ENCODE results near the gene ADSS2.
"Not testable (repeated sequence)": the region's sequence is repeated elsewhere in the genome, so short reads cannot be mapped to it uniquely, and the experiment has no call there.

ADSS2 gene

GRCh38 chr1:244496186-244496585 lies 44.5 kb upstream of the ADSS2 start:
- Histone ChIP-seq H3K79me1 (ENCODE audit: low read depth, low read length) (no peaks in the 10 kb centered on the region), H2BK5ac (ENCODE audit: low read length) (no peak overlapping the region), H2BK120ac (ENCODE audit: low read depth, low read length) (no peak overlapping the region), H3K9ac (ENCODE audit: low read depth, low read length, poor library complexity) (no peak overlapping the region), H3K4me3 (ENCODE audit: low read length in 2 of 2) (no peak overlapping the region), H3K4me2 (ENCODE audit: insufficient read depth, low read length, poor library complexity, severe bottlenecking) (no peak overlapping the region), H3K14ac (ENCODE audit: low read length) (no peak overlapping the region), H3K23ac (ENCODE audit: low read depth, low read length, poor library complexity) (no peak overlapping the region), H3K4me1 (ENCODE audit: control insufficient read depth in 2 of 2, insufficient read depth in 1 of 2, low read depth in 1 of 2, low read length in 2 of 2) (no peaks in the 10 kb centered on the region), H2BK15ac (ENCODE audit: low read length) (no peak overlapping the region), H4K8ac (ENCODE audit: low read depth, low read length) (no peak overlapping the region), H3K4ac (ENCODE audit: low read length) (no peak overlapping the region), H3K27ac (replicated peaks; ENCODE audit: low read length) (no peak overlapping the region), H3K18ac (ENCODE audit: low read length) (no peak overlapping the region), H2AK5ac (ENCODE audit: low read depth, low read length) (no peak overlapping the region), H3K9me3 (replicated peaks in 1 of 2; ENCODE audit: control insufficient read depth in 2 of 2, insufficient read depth in 1 of 2, low read depth in 1 of 2, low read length in 2 of 2) (no peaks in the 10 kb centered on the region), H3K27me3 (ENCODE audit: control insufficient read depth in 3 of 3, insufficient read depth in 3 of 3, low read depth in 1 of 3, low read length in 3 of 3) (no peaks in the 10 kb centered on the region), H2BK12ac (ENCODE audit: low read length) (no peak overlapping the region), H4K91ac (ENCODE audit: low read depth, low read length, poor library complexity) (no peak overlapping the region), H3K36me3 (replicated peaks in 1 of 2; ENCODE audit: control insufficient read depth in 2 of 2, insufficient read depth in 2 of 2, low read length in 2 of 2) (no peaks in the 10 kb centered on the region), H2AFZ (ENCODE audit: low read length) (no peak overlapping the region)
- DNase-seq (ENCODE audit: low spot score): no peak
- WGBS, 2 donors (ENCODE audit: extremely low coverage in 2 of 2, insufficient read length in 2 of 2, insufficient replicate concordance in 1 of 2): no CpG with 5 or more reads among the region's 1 CpG

GRCh38 chr1:244494653-244495052 lies 42.9 kb upstream of the ADSS2 start:
- Histone ChIP-seq H3K9me3 (replicated peaks in 1 of 2; ENCODE audit: control insufficient read depth in 2 of 2, insufficient read depth in 1 of 2, low read depth in 1 of 2, low read length in 2 of 2) (no peaks in the 10 kb centered on the region), H3K36me3 (replicated peaks in 1 of 2; ENCODE audit: control insufficient read depth in 2 of 2, insufficient read depth in 2 of 2, low read length in 2 of 2) (no peaks in the 10 kb centered on the region), H4K8ac (ENCODE audit: low read depth, low read length) (no peak overlapping the region), H3K4me1 (ENCODE audit: control insufficient read depth in 2 of 2, insufficient read depth in 1 of 2, low read depth in 1 of 2, low read length in 2 of 2) (no peaks in the 10 kb centered on the region), H4K91ac (ENCODE audit: low read depth, low read length, poor library complexity) (no peak overlapping the region), H3K4me2 (ENCODE audit: insufficient read depth, low read length, poor library complexity, severe bottlenecking) (no peak overlapping the region), H2BK5ac (ENCODE audit: low read length) (no peak overlapping the region), H3K23ac (ENCODE audit: low read depth, low read length, poor library complexity) (no peak overlapping the region), H3K4ac (ENCODE audit: low read length) (no peak overlapping the region), H3K9ac (ENCODE audit: low read depth, low read length, poor library complexity) (no peak overlapping the region), H2BK12ac (ENCODE audit: low read length) (no peak overlapping the region), H3K14ac (ENCODE audit: low read length) (no peak overlapping the region), H2BK15ac (ENCODE audit: low read length) (no peak overlapping the region), H3K27ac (replicated peaks; ENCODE audit: low read length) (no peak overlapping the region), H3K18ac (ENCODE audit: low read length) (no peak overlapping the region), H2AK5ac (ENCODE audit: low read depth, low read length) (no peak overlapping the region), H3K27me3 (ENCODE audit: control insufficient read depth in 3 of 3, insufficient read depth in 3 of 3, low read depth in 1 of 3, low read length in 3 of 3) (no peaks in the 10 kb centered on the region), H2BK120ac (ENCODE audit: low read depth, low read length) (no peak overlapping the region), H3K79me1 (ENCODE audit: low read depth, low read length) (no peaks in the 10 kb centered on the region), H2AFZ (ENCODE audit: low read length) (no peak overlapping the region), H3K4me3 (ENCODE audit: low read length in 2 of 2) (no peak overlapping the region)
- no peak for DNase-seq (ENCODE audit: low spot score)
- no CpG with 5 or more reads among the region's 2 CpGs for WGBS, 2 donors (ENCODE audit: extremely low coverage in 2 of 2, insufficient read length in 2 of 2, insufficient replicate concordance in 1 of 2)

- not testable (repeated sequence) for H3K18ac ChIP-seq (ENCODE audit: low read length); H3K4ac ChIP-seq (ENCODE audit: low read length); H3K4me1 ChIP-seq (ENCODE audit: control insufficient read depth in 2 of 2, insufficient read depth in 1 of 2, low read depth in 1 of 2, low read length in 2 of 2); H2AK5ac ChIP-seq (ENCODE audit: low read depth, low read length); H3K14ac ChIP-seq (ENCODE audit: low read length); H4K91ac ChIP-seq (ENCODE audit: low read depth, low read length, poor library complexity); H3K27ac ChIP-seq (replicated peaks; ENCODE audit: low read length); H3K9me3 ChIP-seq (replicated peaks in 1 of 2; ENCODE audit: control insufficient read depth in 2 of 2, insufficient read depth in 1 of 2, low read depth in 1 of 2, low read length in 2 of 2); H3K27me3 ChIP-seq (ENCODE audit: control insufficient read depth in 3 of 3, insufficient read depth in 3 of 3, low read depth in 1 of 3, low read length in 3 of 3); H2BK15ac ChIP-seq (ENCODE audit: low read length); H3K79me1 ChIP-seq (ENCODE audit: low read depth, low read length); H3K4me2 ChIP-seq (ENCODE audit: insufficient read depth, low read length, poor library complexity, severe bottlenecking); H4K8ac ChIP-seq (ENCODE audit: low read depth, low read length); H2BK5ac ChIP-seq (ENCODE audit: low read length); H2BK12ac ChIP-seq (ENCODE audit: low read length); H3K23ac ChIP-seq (ENCODE audit: low read depth, low read length, poor library complexity); DNase-seq (ENCODE audit: low spot score); H2BK120ac ChIP-seq (ENCODE audit: low read depth, low read length); H2AFZ ChIP-seq (ENCODE audit: low read length); H3K4me3 ChIP-seq (ENCODE audit: low read length in 2 of 2); H3K9ac ChIP-seq (ENCODE audit: low read depth, low read length, poor library complexity); H3K36me3 ChIP-seq (replicated peaks in 1 of 2; ENCODE audit: control insufficient read depth in 2 of 2, insufficient read depth in 2 of 2, low read length in 2 of 2)
- WGBS, 2 donors (ENCODE audit: extremely low coverage in 2 of 2, insufficient read length in 2 of 2, insufficient replicate concordance in 1 of 2): no CpG with 5 or more reads among the region's 3 CpGs
These were observed 33.3 kb upstream of the ADSS2 start for GRCh38 chr1:244484971-244485370.

- Histone ChIP-seq H3K4me3 (ENCODE audit: low read length in 2 of 2) (no peak overlapping the region), H3K27ac (replicated peaks; ENCODE audit: low read length) (no peak overlapping the region), H4K8ac (ENCODE audit: low read depth, low read length) (no peak overlapping the region), H3K4me2 (ENCODE audit: insufficient read depth, low read length, poor library complexity, severe bottlenecking) (no peak overlapping the region), H2AK5ac (ENCODE audit: low read depth, low read length) (no peak overlapping the region), H3K23ac (ENCODE audit: low read depth, low read length, poor library complexity) (no peak overlapping the region), H3K9ac (ENCODE audit: low read depth, low read length, poor library complexity) (no peak overlapping the region), H3K79me1 (ENCODE audit: low read depth, low read length) (no peaks in the 10 kb centered on the region), H2BK5ac (ENCODE audit: low read length) (no peak overlapping the region), H3K27me3 (ENCODE audit: control insufficient read depth in 3 of 3, insufficient read depth in 3 of 3, low read depth in 1 of 3, low read length in 3 of 3) (no peaks in the 10 kb centered on the region), H4K91ac (ENCODE audit: low read depth, low read length, poor library complexity) (no peak overlapping the region), H3K4ac (ENCODE audit: low read length) (no peak overlapping the region), H3K36me3 (replicated peaks in 1 of 2; ENCODE audit: control insufficient read depth in 2 of 2, insufficient read depth in 2 of 2, low read length in 2 of 2) (no peaks in the 10 kb centered on the region), H2BK12ac (ENCODE audit: low read length) (no peak overlapping the region), H3K9me3 (replicated peaks in 1 of 2; ENCODE audit: control insufficient read depth in 2 of 2, insufficient read depth in 1 of 2, low read depth in 1 of 2, low read length in 2 of 2) (no peaks in the 10 kb centered on the region), H2BK120ac (ENCODE audit: low read depth, low read length) (no peak overlapping the region), H3K18ac (ENCODE audit: low read length) (no peak overlapping the region), H2AFZ (ENCODE audit: low read length) (no peak overlapping the region), H2BK15ac (ENCODE audit: low read length) (no peak overlapping the region), H3K4me1 (ENCODE audit: control insufficient read depth in 2 of 2, insufficient read depth in 1 of 2, low read depth in 1 of 2, low read length in 2 of 2) (no peaks in the 10 kb centered on the region), H3K14ac (ENCODE audit: low read length) (no peak overlapping the region)
- no CpG with 5 or more reads among the region's 6 CpGs for WGBS, 2 donors (ENCODE audit: extremely low coverage in 2 of 2, insufficient read length in 2 of 2, insufficient replicate concordance in 1 of 2)
- DNase-seq (ENCODE audit: low spot score): no peak
These were observed 21.4 kb upstream of the ADSS2 start for GRCh38 chr1:244473059-244473605.

All from neuronal stem cell (in vitro differentiated cells).